ENCODE results near the gene LRRC58. TPM values are rescaled to one million over a fixed set of nuclear protein-coding genes. Genes with fewer than 3 reads are reported as not detected.

LRRC58 gene
- total RNA-seq, result 10 to 100 TPM; 13.6 to 33.5 (median 18.6) TPM

DNA sequence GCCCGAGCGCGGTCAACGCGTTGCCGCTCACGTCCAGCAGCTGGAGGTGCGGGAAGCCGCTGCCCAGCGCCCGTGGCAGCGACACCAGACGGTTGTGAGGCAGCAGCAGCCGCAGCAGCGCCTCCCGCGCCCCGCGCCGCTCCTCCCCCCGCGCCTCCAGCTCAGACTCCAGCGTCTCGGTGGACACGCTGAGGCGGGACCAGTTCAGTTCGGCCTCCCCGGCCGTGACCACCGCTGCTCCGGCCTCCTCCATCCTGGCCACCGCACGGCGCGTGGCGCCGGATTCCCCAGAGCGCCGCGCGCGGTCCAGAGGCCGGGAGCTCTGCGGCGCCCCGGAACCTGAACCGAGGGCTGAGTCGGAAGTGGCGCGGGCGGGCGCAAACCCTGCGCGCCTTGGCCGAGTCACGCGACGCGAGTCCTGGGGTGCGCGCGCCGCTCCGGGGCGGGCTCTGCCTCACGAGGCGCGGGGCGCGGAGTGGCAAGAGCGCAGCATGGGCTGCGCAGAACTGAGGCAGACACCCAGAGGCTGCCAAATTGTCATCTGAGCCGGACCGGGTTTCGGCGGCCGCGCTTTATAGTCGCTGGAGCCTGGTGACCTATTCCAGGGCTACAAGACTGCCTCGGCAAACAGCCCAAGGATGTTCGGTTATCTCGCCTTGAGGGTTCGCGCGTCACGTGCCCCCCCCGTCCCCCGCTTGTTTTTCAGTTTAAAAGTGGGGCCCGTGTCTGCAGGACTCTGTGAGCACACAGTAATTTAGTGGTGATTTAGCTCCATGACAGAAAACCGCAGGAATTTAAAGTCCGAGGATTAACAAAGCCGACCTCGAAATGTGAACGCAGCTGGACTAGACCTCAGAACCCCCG is at the start of gene LRRC58:
Gene LRRC58 (minus strand): TSS at position 364 of the 864 bp plus-strand sequence. CDS start 111 bp downstream, at position 253.
- H3K36me3 ChIP-seq, result no peaks in the 10 kb centered on the region
- WGBS, 2 donors, result 0 to 2% methylated on average over 8 to 37 of the region's 95 CpGs
- no peaks in the 10 kb centered on the region for H3K9me3 ChIP-seq
- H3K27me3 ChIP-seq, result no peaks in the 10 kb centered on the region
- H3K4me1 ChIP-seq, result peaks cover 18 to 32% (median 28%) of the 10 kb centered on the region in 4 donors
- DNase-seq (peak; percentile 90 to 99), ATAC-seq (ENCODE audit: low FRiP score in 2 of 2) (peak; percentile 96 to 98)
- H3K4me3 ChIP-seq, result peak within 1 kb of the TSS; percentile 65 to 90 (median 81)
- peak within 1 kb of the TSS; percentile 86 to 93 (median 91) for H3K27ac ChIP-seq
- TF ChIP-seq EP300 (IDR thresholded peaks at IDR 0.05) (peak in 1 of 4 donors; percentile 38), POLR2AphosphoS5 (IDR thresholded peaks at IDR 0.05) (peak; percentile 77 to 93), POLR2A (IDR thresholded peaks at IDR 0.05) (peak in 3 of 4 donors; percentile 79 to 95 (median 89))
- TF ChIP-seq, protein P1, sequence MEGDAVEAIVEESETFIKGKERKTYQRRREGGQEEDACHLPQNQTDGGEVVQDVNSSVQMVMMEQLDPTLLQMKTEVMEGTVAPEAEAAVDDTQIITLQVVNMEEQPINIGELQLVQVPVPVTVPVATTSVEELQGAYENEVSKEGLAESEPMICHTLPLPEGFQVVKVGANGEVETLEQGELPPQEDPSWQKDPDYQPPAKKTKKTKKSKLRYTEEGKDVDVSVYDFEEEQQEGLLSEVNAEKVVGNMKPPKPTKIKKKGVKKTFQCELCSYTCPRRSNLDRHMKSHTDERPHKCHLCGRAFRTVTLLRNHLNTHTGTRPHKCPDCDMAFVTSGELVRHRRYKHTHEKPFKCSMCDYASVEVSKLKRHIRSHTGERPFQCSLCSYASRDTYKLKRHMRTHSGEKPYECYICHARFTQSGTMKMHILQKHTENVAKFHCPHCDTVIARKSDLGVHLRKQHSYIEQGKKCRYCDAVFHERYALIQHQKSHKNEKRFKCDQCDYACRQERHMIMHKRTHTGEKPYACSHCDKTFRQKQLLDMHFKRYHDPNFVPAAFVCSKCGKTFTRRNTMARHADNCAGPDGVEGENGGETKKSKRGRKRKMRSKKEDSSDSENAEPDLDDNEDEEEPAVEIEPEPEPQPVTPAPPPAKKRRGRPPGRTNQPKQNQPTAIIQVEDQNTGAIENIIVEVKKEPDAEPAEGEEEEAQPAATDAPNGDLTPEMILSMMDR (IDR thresholded peaks at IDR 0.05), result peak in 2 of 6 experiments; percentile 41 to 57

DNA sequence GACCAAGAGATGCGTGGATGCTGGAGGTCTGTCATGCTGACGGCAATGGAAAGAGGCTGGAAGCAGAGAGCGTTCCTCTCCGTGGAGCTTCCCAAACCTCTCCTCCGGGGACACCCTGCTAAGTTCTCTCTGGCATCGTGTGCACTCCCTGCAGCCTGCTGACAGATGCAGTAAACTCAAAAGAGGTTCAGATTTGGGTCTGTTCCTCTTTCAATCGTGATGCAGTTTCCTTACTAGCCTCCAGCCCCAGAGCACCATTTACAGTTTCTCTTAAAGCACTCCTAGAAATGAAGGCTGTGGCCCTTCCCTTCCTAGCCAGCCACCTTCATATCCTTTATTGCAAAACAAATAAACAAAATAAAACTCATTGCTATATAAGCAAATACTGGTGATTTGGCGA is 47.3 kb upstream of the LRRC58 start:
- no peak for TF ChIP-seq POLR2A (IDR thresholded peaks at IDR 0.05)
- TF ChIP-seq POLR2AphosphoS5 (IDR thresholded peaks at IDR 0.05), result no peak
- DNase-seq (no peak), ATAC-seq (ENCODE audit: low FRiP score in 2 of 2) (no peak)
- H3K27ac ChIP-seq, result no peak overlapping the region
- peaks cover 0 to 75% (median 28%) of the 10 kb centered on the region in 4 donors for H3K36me3 ChIP-seq
- 86 to 89% methylated on average over 8 of the region's 8 CpGs for WGBS, 2 donors
- H3K4me1 ChIP-seq, result no peaks in the 10 kb centered on the region
- no peak overlapping the region for H3K4me3 ChIP-seq
- no peaks in the 10 kb centered on the region for H3K27me3 ChIP-seq
- no peaks in the 10 kb centered on the region for H3K9me3 ChIP-seq

DNA sequence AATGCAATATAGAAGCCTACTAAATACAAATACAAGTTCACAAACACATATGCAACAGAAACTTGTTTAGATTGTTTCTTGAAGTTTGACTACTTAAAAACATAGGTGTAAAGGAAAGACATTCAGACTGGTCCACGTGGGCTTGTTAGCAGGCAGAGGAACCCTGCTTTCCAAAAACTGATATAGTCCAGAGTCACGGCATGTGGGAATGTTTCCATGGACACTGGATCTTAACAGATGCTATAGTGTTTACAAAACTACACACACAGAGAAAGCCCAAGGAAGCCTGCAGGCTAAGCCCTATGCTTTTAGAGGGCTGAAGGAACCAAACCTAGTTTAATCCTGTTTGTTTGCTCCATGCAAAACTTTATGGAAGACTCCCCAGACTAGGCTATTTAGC is 45.2 kb upstream of the LRRC58 start:
- H3K9me3 ChIP-seq, result no peaks in the 10 kb centered on the region
- no peak overlapping the region for H3K4me3 ChIP-seq
- 73 to 79% methylated on average over 2 of the region's 2 CpGs for WGBS, 2 donors
- no peaks in the 10 kb centered on the region for H3K4me1 ChIP-seq
- TF ChIP-seq POLR2AphosphoS5 (IDR thresholded peaks at IDR 0.05), result no peak
- TF ChIP-seq POLR2A (IDR thresholded peaks at IDR 0.05), result no peak
- TF ChIP-seq, protein P1 (IDR thresholded peaks at IDR 0.05), result no peak
- TF ChIP-seq EP300 (IDR thresholded peaks at IDR 0.05), result no peak
- no peaks in the 10 kb centered on the region for H3K27me3 ChIP-seq
- H3K27ac ChIP-seq, result no peak overlapping the region
- DNase-seq (no peak), ATAC-seq (ENCODE audit: low FRiP score in 2 of 2) (no peak)
- peaks cover 0 to 54% (median 11%) of the 10 kb centered on the region in 4 donors for H3K36me3 ChIP-seq

DNA sequence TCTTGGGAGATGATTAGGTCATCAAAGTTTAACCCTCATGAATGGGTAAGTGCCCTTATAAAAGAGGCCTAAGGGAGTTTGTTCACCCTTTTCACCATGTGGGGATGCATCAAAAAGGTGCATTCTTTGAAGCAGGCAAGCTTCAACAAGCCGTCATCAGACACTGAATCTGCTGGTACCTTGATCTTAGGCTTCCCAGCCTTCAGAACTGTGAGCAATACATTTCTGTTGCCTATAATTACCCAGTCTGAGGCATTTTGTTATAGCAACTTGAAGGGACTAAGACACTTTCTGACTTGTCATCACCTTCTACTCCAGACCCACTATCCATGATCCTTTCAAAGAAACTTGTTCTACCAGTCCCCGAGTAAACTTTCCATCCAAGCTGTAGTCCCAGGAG is 44.6 kb upstream of the LRRC58 start:
- 67 to 84% methylated on average over 2 of the region's 2 CpGs for WGBS, 2 donors

DNA sequence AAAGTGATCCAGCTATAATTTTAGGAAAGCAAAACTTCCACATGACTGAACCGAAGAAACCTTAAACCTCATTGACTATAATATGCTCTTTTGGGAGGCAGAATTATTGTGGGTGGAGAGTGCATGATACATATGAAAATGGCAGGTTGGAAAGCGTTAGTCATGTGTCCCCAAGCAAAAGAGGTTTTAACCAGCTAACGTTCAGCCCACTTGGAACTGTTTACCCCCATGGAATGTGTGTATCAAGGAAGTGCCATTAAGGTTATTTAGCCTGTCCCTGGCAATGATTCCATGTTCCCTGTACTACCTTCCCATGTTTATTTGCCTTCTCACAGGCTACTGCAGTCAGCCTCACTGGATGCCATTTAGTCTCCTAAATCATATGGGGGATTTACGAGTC is 44.1 kb upstream of the LRRC58 start:
- TF ChIP-seq, protein P1 (IDR thresholded peaks at IDR 0.05), result no peak
- TF ChIP-seq POLR2A (IDR thresholded peaks at IDR 0.05) (no peak), EP300 (IDR thresholded peaks at IDR 0.05) (no peak), POLR2AphosphoS5 (IDR thresholded peaks at IDR 0.05) (no peak)
- DNase-seq (no peak), ATAC-seq (ENCODE audit: low FRiP score in 2 of 2) (peak in 1 of 2 donors; percentile 51)
- 67 to 83% methylated on average over 4 of the region's 4 CpGs for WGBS, 2 donors
- Histone ChIP-seq H3K36me3 (peaks cover 0 to 43% (median 9%) of the 10 kb centered on the region in 4 donors), H3K27me3 (no peaks in the 10 kb centered on the region), H3K9me3 (no peaks in the 10 kb centered on the region), H3K4me1 (no peaks in the 10 kb centered on the region), H3K27ac (no peak overlapping the region), H3K4me3 (no peak overlapping the region)

More for the DNA sequence above, 44.6 kb upstream of the LRRC58 start:
- ATAC-seq (ENCODE audit: low FRiP score in 2 of 2) (no peak), DNase-seq (no peak)
- H3K36me3 ChIP-seq, result peaks cover 0 to 48% (median 9%) of the 10 kb centered on the region in 4 donors
- no peak overlapping the region for H3K4me3 ChIP-seq
- no peaks in the 10 kb centered on the region for H3K27me3 ChIP-seq
- H3K27ac ChIP-seq, result no peak overlapping the region
- H3K9me3 ChIP-seq, result no peaks in the 10 kb centered on the region
- H3K4me1 ChIP-seq, result no peaks in the 10 kb centered on the region
- TF ChIP-seq POLR2AphosphoS5 (IDR thresholded peaks at IDR 0.05) (no peak), POLR2A (IDR thresholded peaks at IDR 0.05) (no peak), EP300 (IDR thresholded peaks at IDR 0.05) (no peak)
- TF ChIP-seq, protein P1 (IDR thresholded peaks at IDR 0.05), result no peak

Measured in upper lobe of left lung (tissue), 6 donors.